SIG-M5 (cell line): Measurements from ENCODE around the gene SEMA3D.

Experiments used
- DNase-seq: peaks from one replicate; lab custom pipeline; 2025; lab: John Stamatoyannopoulos, UW

SEMA3D gene

GRCh38 chr7:85125651-85126131 lies 61.2 kb downstream of the SEMA3D start:
- no peak for DNase-seq

- DNase-seq: no peak
These were observed 61.7 kb downstream of the SEMA3D start for GRCh38 chr7:85125176-85125575.

GRCh38 chr7:85119934-85120333 lies 66.9 kb downstream of the SEMA3D start:
- no peak for DNase-seq

GRCh38 chr7:85115862-85116261 lies 71.0 kb downstream of the SEMA3D start:
- no peak for DNase-seq

GRCh38 chr7:85115006-85115405 lies 71.8 kb downstream of the SEMA3D start:
- no peak for DNase-seq

GRCh38 chr7:85114342-85114741 lies 72.5 kb downstream of the SEMA3D start:
- no peak for DNase-seq

GRCh38 chr7:85111761-85112160 lies 75.1 kb downstream of the SEMA3D start:
- no peak for DNase-seq

GRCh38 chr7:85106719-85107118 lies 80.1 kb downstream of the SEMA3D start:
- no peak for DNase-seq

GRCh38 chr7:85104432-85105205 lies 82.2 kb downstream of the SEMA3D start:
- DNase-seq: peak; percentile 38

- no peak for DNase-seq
These were observed 82.9 kb downstream of the SEMA3D start for GRCh38 chr7:85103962-85104361.

- no peak for DNase-seq
These were observed 83.5 kb downstream of the SEMA3D start for GRCh38 chr7:85103357-85103756.

GRCh38 chr7:85102813-85103350 lies 84.0 kb downstream of the SEMA3D start:
- DNase-seq: no peak

GRCh38 chr7:85101347-85101746 lies 85.5 kb downstream of the SEMA3D start:
- no peak for DNase-seq

- no peak for DNase-seq
These were observed 89.0 kb downstream of the SEMA3D start for GRCh38 chr7:85097844-85098243.

GRCh38 chr7:85095806-85096205 lies 91.0 kb downstream of the SEMA3D start:
- no peak for DNase-seq

- no peak for DNase-seq
These were observed 91.5 kb downstream of the SEMA3D start for GRCh38 chr7:85095366-85095765.

GRCh38 chr7:85094046-85094725 lies 92.7 kb downstream of the SEMA3D start:
- DNase-seq: no peak

- no peak for DNase-seq
These were observed 95.3 kb downstream of the SEMA3D start for GRCh38 chr7:85091565-85091928.

GRCh38 chr7:85090919-85091564 lies 95.8 kb downstream of the SEMA3D start:
- DNase-seq: no peak

GRCh38 chr7:85090143-85090542 lies 96.7 kb downstream of the SEMA3D start:
- no peak for DNase-seq

GRCh38 chr7:85081846-85082245 lies 105.0 kb downstream of the SEMA3D start:
- no peak for DNase-seq

- DNase-seq: no peak
These were observed 105.5 kb downstream of the SEMA3D start for GRCh38 chr7:85081392-85081791.

- DNase-seq: no peak
These were observed 107.4 kb downstream of the SEMA3D start for GRCh38 chr7:85079434-85079833.
